Measurements from ENCODE around the gene AMELX. TPM values are rescaled to one million over a fixed set of nuclear protein-coding genes. Genes with fewer than 3 reads are reported as not detected.

AMELX gene
- total and polyA plus RNA-seq, 2 of the 8 experiments (the other 6 are each of a cell fraction or from before 2014, with no cell fraction given), result not detected

- Histone ChIP-seq H3K4ac (replicated peaks; ENCODE audit: insufficient read length, low read depth, low read length) (no peak overlapping the region), H4K20me1 (replicated peaks in 1 of 2; ENCODE audit: control insufficient read depth in 1 of 2, insufficient read depth in 2 of 2, low read length in 2 of 2) (no peaks in the 10 kb centered on the region), H4K91ac (replicated peaks; ENCODE audit: insufficient read length, low read length) (no peak overlapping the region), H2BK5ac (ENCODE audit: low read depth, low read length) (no peak overlapping the region), H3K56ac (replicated peaks; ENCODE audit: insufficient read length, low read depth, low read length) (no peak overlapping the region), H2BK12ac (ENCODE audit: low read depth, low read length) (no peak overlapping the region), H2BK120ac (replicated peaks; ENCODE audit: low read depth, low read length) (no peak overlapping the region), H3K23me2 (ENCODE audit: low read depth, low read length) (no peaks in the 10 kb centered on the region), H3K9ac (replicated peaks in 1 of 4; ENCODE audit: extremely low read depth in 1 of 4, low read depth in 3 of 4, low read length in 3 of 4) (no peak overlapping the region), H3K27me3 (replicated peaks in 1 of 4; ENCODE audit: control insufficient read depth in 3 of 4, extremely low read depth in 1 of 4, insufficient read depth in 3 of 4, low read length in 3 of 4) (no peaks in the 10 kb centered on the region), H3K14ac (ENCODE audit: insufficient read length) (no peak overlapping the region), H3K4me2 (ENCODE audit: insufficient read depth in 1 of 2, low read depth in 2 of 2, low read length in 2 of 2) (no peak overlapping the region), H3K36me3 (ENCODE audit: control insufficient read depth in 2 of 4, insufficient read depth in 4 of 4, low read length in 3 of 4) (no peaks in the 10 kb centered on the region), H2AFZ (ENCODE audit: low read length) (no peak overlapping the region), H2BK20ac (ENCODE audit: low read length) (no peak overlapping the region), H4K5ac (ENCODE audit: insufficient read length, low read depth, low read length) (no peak overlapping the region), H3K4me1 (replicated peaks in 1 of 4; ENCODE audit: control insufficient read depth in 3 of 4, insufficient read depth in 4 of 4, low read length in 3 of 4) (no peaks in the 10 kb centered on the region), H3K4me3 (ENCODE audit: extremely low read depth in 1 of 4, insufficient read depth in 2 of 4, low read depth in 3 of 4, low read length in 4 of 4) (no peak overlapping the region), H4K8ac (ENCODE audit: extremely low read depth, insufficient read depth, low read length) (no peak overlapping the region), H3K18ac (ENCODE audit: extremely low read depth, low read length) (no peak overlapping the region), H3K79me2 (ENCODE audit: control insufficient read depth in 1 of 2, insufficient read depth in 2 of 2, low read length in 2 of 2) (no peaks in the 10 kb centered on the region), H3K9me3 (ENCODE audit: insufficient read depth in 2 of 2, low read depth in 1 of 2, low read length in 1 of 2) (no peaks in the 10 kb centered on the region), H3K23ac (ENCODE audit: insufficient read length) (no peak overlapping the region), H3K27ac (ENCODE audit: low read depth, low read length) (no peak overlapping the region), H3K79me1 (ENCODE audit: low read depth, low read length) (no peaks in the 10 kb centered on the region), H2AK5ac (ENCODE audit: low read depth, low read length) (no peak overlapping the region), H2BK15ac (ENCODE audit: low read length) (no peak overlapping the region)
- no peak for DNase-seq (ENCODE audit: low read depth in 1 of 2, low spot score in 2 of 2)
- ChIA-PET POLR2A (ENCODE audit: partially characterized antibody) (no interaction called here), CTCF (ENCODE audit: partially characterized antibody) (no interaction called here)
- WGBS, 2 experiments (ENCODE audit: extremely low coverage in 1 of 2, insufficient coverage in 1 of 2, insufficient read length in 1 of 2, insufficient replicate concordance in 2 of 2, low coverage in 1 of 2, low lambda C conversion rate in 2 of 2, missing lambda C conversion rate in 1 of 2), result 87% methylated on average over 3 of the region's 3 CpGs; no CpG with 5 or more reads in 1 of the 2 experiments
- no peak for TF ChIP-seq TAF1 (IDR thresholded peaks at IDR 0.05; ENCODE audit: low read depth, low read length)
- TF ChIP-seq SAP30 (IDR thresholded peaks at IDR 0.05; ENCODE audit: insufficient read depth, insufficient replicate concordance, low read length), result no peak
- no peak for TF ChIP-seq GABPA (IDR thresholded peaks at IDR 0.05; ENCODE audit: borderline replicate concordance, insufficient read depth, low read length)
- no peak for TF ChIP-seq E2F6 (IDR thresholded peaks at IDR 0.05)
- TF ChIP-seq EGR1 (IDR thresholded peaks at IDR 0.05; ENCODE audit: borderline replicate concordance, low read depth, low read length), result no peak
- TF ChIP-seq TCF12 (IDR thresholded peaks at IDR 0.05; ENCODE audit: low read depth, low read length), result no peak
- TF ChIP-seq KDM1A (IDR thresholded peaks at IDR 0.05; ENCODE audit: borderline replicate concordance, low read length), result no peak
- TF ChIP-seq ASH2L (IDR thresholded peaks at IDR 0.05; ENCODE audit: low read length), result no peak
- no peak for TF ChIP-seq SP4 (IDR thresholded peaks at IDR 0.05; ENCODE audit: low read length)
- TF ChIP-seq CTBP2 (IDR thresholded peaks at IDR 0.05; ENCODE audit: borderline replicate concordance, insufficient read depth, insufficient read length, low read length), result no peak
- no peak for TF ChIP-seq SIX5 (IDR thresholded peaks at IDR 0.05; ENCODE audit: low read depth, low read length)
- TF ChIP-seq TEAD4 (IDR thresholded peaks at IDR 0.05; ENCODE audit: low read depth, low read length), result no peak
- TF ChIP-seq KDM5A (IDR thresholded peaks at IDR 0.05; ENCODE audit: low read length), result no peak
- TF ChIP-seq POLR2AphosphoS5 (IDR thresholded peaks at IDR 0.05; ENCODE audit: low read depth, low read length), result no peak
- TF ChIP-seq CEBPB (IDR thresholded peaks at IDR 0.05; ENCODE audit: low read depth, low read length), result no peak
- no peak for FAIRE-seq
Measured at GRCh38 chrX:11269006-11269405, 24.2 kb upstream of the AMELX start.
